Naive B cell (primary cell): Measurements from ENCODE around the gene RDH5. TPM values are rescaled to one million over a fixed set of nuclear protein-coding genes. Genes with fewer than 3 reads are reported as not detected.

Experiments used
- ATAC-seq, 2 donors: fragments of 150-1000 bp; cut with Tn5 transposase; 2 replicates each; pipeline ENCODE4 v1.10.0; 2021; ENCODE audit warnings: low read depth in 2 of 2, mild to moderate bottlenecking in 2 of 2, moderate library complexity in 2 of 2
- DNase-seq: peaks from one replicate; pipeline ENCODE4 v3.0.0; 2022
- H3K27ac Mint-ChIP-seq, 6 donors: one replicate each; pipeline ENCODE4 v1.8.0; 2020 to 2022; ENCODE audit warnings: mild to moderate bottlenecking in 6 of 6, mixed read lengths in 6 of 6, moderate library complexity in 5 of 6, inconsistent platforms in 2 of 6
- H3K27me3 Mint-ChIP-seq, 3 donors: one replicate each; pipeline ENCODE4 v1.8.0; 2021 to 2022; ENCODE audit warnings: mixed read lengths in 3 of 3, mild to moderate bottlenecking in 1 of 3
- H3K36me3 Mint-ChIP-seq, 2 donors: one replicate each; pipeline ENCODE4 v1.8.0; 2020 to 2022; ENCODE audit warnings: mixed read lengths in 2 of 2, inconsistent platforms in 1 of 2, mild to moderate bottlenecking in 1 of 2
- H3K4me1 Mint-ChIP-seq, 3 donors: one replicate each; pipeline ENCODE4 v1.8.0; 2020 to 2022; ENCODE audit warnings: mixed read lengths in 3 of 3, inconsistent platforms in 1 of 3, mild to moderate bottlenecking in 1 of 3, moderate library complexity in 1 of 3
- H3K4me3 Mint-ChIP-seq, 8 donors: one replicate each; pipeline ENCODE4 v1.8.0; 2020 to 2022; ENCODE audit warnings: mild to moderate bottlenecking in 8 of 8, mixed read lengths in 8 of 8, moderate library complexity in 8 of 8, inconsistent platforms in 2 of 8
- H3K9me3 Mint-ChIP-seq, 7 donors: one replicate each; pipeline ENCODE4 v1.8.0; 2020 to 2022; ENCODE audit warnings: mixed read lengths in 7 of 7, mild to moderate bottlenecking in 5 of 7, inconsistent platforms in 2 of 7, moderate library complexity in 1 of 7
- polyA plus RNA-seq, 6 donors: library from polyadenylated mRNA; unstranded; fragments of 300-500 nt; fragmentation: Illumina TruSeq; gene quantifications; one replicate each; pipeline ENCODE4 v1.2.3, GENCODE V29; 2021; ENCODE audit warnings: low read depth in 6 of 6

The RDH5 gene
- polyA plus RNA-seq, 6 donors from 2014 or later, result 0.61 to 3.1 (median 1.3) TPM; not detected in 1

GRCh38 chr12:55720894-55721444, 776 bp downstream of the RDH5 start:
- Mint-ChIP-seq H3K27ac (no peak overlapping the region), H3K4me1 (peaks cover 26 to 50% (median 45%) of the 10 kb centered on the region in 3 donors), H3K9me3 (no peaks in the 10 kb centered on the region), H3K36me3 (no peaks in the 10 kb centered on the region), H3K4me3 (peak overlapping the region in 1 of 8 donors; percentile 59), H3K27me3 (no peaks in the 10 kb centered on the region)
- DNase-seq (no peak), ATAC-seq (no peak)

GRCh38 chr12:55721601-55722213, 1.5 kb downstream of the RDH5 start:
- no peaks in the 10 kb centered on the region for H3K36me3 Mint-ChIP-seq
- ATAC-seq, result no peak
- peak overlapping the region in 2 of 6 donors; percentile 15 to 47 for H3K27ac Mint-ChIP-seq
- no peaks in the 10 kb centered on the region for H3K27me3 Mint-ChIP-seq
- peaks cover 28 to 46% (median 45%) of the 10 kb centered on the region in 3 donors for H3K4me1 Mint-ChIP-seq
- no peak for DNase-seq
- H3K9me3 Mint-ChIP-seq, result no peaks in the 10 kb centered on the region
- H3K4me3 Mint-ChIP-seq, result peak overlapping the region in 1 of 8 donors; percentile 53

DNA sequence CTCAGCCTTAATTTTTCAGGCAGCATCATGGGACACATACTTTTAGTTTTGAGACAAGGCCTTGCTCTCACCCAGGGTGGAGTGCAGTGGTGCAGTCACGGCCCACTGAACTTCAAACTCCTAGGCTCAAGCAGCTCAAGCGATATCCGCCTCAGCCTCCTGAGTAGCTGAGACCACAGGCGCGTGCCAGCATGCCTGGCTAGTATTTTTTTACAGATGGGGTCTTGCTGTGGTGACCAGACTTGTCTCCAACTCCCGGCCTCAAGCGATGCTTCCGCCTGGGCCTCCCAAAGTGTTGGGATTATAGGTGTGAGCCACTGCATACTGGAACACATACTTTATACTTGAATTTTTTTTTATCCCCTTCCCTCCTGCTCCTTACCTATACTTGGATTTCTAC, 2.8 kb downstream of the RDH5 start:
- Mint-ChIP-seq H3K4me1 (peaks cover 29 to 46% (median 45%) of the 10 kb centered on the region in 3 donors), H3K9me3 (no peaks in the 10 kb centered on the region), H3K4me3 (no peak overlapping the region), H3K27ac (peak overlapping the region in 1 of 6 donors; percentile 84), H3K27me3 (no peaks in the 10 kb centered on the region), H3K36me3 (no peaks in the 10 kb centered on the region)
- ATAC-seq (peak in 1 of 2 donors; percentile 31), DNase-seq (no peak)

DNA sequence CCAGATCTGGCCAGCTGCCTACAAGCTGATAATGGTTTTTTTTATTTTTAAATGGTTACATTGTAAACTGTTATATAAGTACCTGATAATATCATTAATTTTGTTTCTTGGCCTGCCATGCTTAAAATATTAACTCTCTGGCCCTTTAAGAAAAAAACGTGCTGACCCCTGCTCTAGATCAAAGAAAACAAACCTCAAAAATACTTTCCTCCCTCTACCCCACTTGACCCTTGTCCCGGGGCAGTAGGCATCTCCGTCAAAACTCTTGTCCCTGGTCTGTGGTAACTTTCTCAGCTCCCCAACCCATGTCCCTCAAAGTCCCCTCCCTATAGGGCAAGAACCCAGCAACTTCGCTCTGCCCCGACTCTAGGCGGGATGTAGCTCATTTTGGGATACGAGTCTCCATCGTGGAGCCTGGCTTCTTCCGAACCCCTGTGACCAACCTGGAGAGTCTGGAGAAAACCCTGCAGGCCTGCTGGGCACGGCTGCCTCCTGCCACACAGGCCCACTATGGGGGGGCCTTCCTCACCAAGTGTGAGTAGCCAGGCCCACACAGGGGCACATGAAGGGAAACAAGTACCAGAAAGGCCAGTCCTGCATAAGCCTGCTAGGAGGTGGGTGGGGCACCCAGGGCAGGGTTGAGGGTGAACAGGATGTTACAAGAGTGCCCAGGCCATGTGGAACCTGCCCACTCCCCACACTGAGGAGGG, 3.5 kb downstream of the RDH5 start:
- Mint-ChIP-seq H3K36me3 (no peaks in the 10 kb centered on the region), H3K4me1 (peaks cover 22 to 40% (median 39%) of the 10 kb centered on the region in 3 donors), H3K9me3 (no peaks in the 10 kb centered on the region), H3K27ac (peak overlapping the region in 2 of 6 donors; percentile 34 to 83), H3K4me3 (peak overlapping the region in 1 of 8 donors; percentile 10), H3K27me3 (no peaks in the 10 kb centered on the region)
- no peak for DNase-seq
- no peak for ATAC-seq

DNA sequence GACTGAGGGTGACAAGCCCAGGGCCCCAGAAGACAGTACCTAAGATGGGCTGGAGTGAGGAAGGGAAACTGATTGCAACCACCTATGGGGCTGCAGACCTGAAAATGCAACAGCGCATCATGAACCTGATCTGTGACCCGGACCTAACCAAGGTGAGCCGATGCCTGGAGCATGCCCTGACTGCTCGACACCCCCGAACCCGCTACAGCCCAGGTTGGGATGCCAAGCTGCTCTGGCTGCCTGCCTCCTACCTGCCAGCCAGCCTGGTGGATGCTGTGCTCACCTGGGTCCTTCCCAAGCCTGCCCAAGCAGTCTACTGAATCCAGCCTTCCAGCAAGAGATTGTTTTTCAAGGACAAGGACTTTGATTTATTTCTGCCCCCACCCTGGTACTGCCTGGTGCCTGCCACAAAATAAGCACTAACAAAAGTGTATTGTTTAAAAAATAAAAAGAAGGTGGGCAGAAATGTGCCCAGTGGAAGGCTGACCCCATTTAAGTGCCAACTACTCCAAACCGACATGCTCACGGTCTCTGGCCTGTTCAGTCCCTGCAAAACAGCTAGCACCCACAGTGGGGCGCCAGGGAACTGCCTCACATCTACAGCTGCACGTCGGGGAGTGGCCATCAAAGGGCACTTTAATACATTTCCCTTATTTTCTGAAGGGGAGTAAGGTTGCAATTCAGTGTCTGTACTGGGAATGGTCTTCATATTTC, 4.2 kb downstream of the RDH5 start:
- H3K4me1 Mint-ChIP-seq, result peaks cover 24 to 37% (median 35%) of the 10 kb centered on the region in 3 donors
- H3K36me3 Mint-ChIP-seq, result no peaks in the 10 kb centered on the region
- H3K9me3 Mint-ChIP-seq, result no peaks in the 10 kb centered on the region
- peak overlapping the region in 2 of 8 donors; percentile 17 to 63 for H3K4me3 Mint-ChIP-seq
- ATAC-seq (peak; percentile 57 to 64), DNase-seq (peak; percentile 49)
- no peaks in the 10 kb centered on the region for H3K27me3 Mint-ChIP-seq
- peak overlapping the region in 2 of 6 donors; percentile 2 to 65 for H3K27ac Mint-ChIP-seq

DNA sequence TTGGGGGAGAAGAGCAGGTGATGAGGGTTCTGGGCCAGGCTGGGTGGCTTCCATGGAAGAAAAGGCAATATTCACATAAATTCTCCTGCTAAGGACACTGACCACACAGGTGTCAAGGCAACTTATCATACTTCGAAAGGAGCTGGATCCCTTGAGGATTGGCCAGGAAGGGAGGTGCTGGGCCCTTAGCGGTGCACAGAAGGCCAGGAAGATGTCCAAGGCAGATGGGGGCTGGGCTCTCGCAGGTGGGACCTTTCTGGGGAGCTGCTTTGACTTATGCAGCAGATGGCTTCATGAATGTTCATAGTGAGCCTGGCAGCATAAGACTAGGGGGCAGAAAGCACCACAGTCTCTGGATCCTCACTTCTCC, 4.7 kb downstream of the RDH5 start:
- Mint-ChIP-seq H3K27me3 (no peaks in the 10 kb centered on the region), H3K9me3 (no peaks in the 10 kb centered on the region), H3K4me1 (peaks cover 30 to 42% (median 40%) of the 10 kb centered on the region in 3 donors), H3K36me3 (no peaks in the 10 kb centered on the region), H3K4me3 (peak overlapping the region in 2 of 8 donors; percentile 17 to 81), H3K27ac (peak overlapping the region in 1 of 6 donors; percentile 65)
- DNase-seq, result no peak
- ATAC-seq, result no peak

- H3K27me3 Mint-ChIP-seq, result no peaks in the 10 kb centered on the region
- H3K9me3 Mint-ChIP-seq, result no peaks in the 10 kb centered on the region
- peak overlapping the region in 2 of 8 donors; percentile 70 to 81 for H3K4me3 Mint-ChIP-seq
- H3K27ac Mint-ChIP-seq, result no peak overlapping the region
- no peaks in the 10 kb centered on the region for H3K36me3 Mint-ChIP-seq
- DNase-seq (no peak), ATAC-seq (no peak)
- peaks cover 36 to 48% (median 47%) of the 10 kb centered on the region in 3 donors for H3K4me1 Mint-ChIP-seq
Observed at GRCh38 chr12:55725556-55725955, 5.4 kb downstream of the RDH5 start.

- Mint-ChIP-seq H3K9me3 (no peaks in the 10 kb centered on the region), H3K4me1 (peaks cover 40 to 52% (median 50%) of the 10 kb centered on the region in 3 donors)
- ATAC-seq, result no peak
Observed at GRCh38 chr12:55726971-55727370, 6.8 kb downstream of the RDH5 start.

GRCh38 chr12:55727643-55728185, 7.5 kb downstream of the RDH5 start:
- ATAC-seq, result no peak
- peak overlapping the region in 4 of 6 donors; percentile 29 to 90 (median 64) for H3K27ac Mint-ChIP-seq
- H3K27me3 Mint-ChIP-seq, result no peaks in the 10 kb centered on the region
- no peak for DNase-seq
- H3K4me1 Mint-ChIP-seq, result peaks cover 40 to 57% (median 50%) of the 10 kb centered on the region in 3 donors
- H3K9me3 Mint-ChIP-seq, result no peaks in the 10 kb centered on the region
- peak overlapping the region; percentile 79 to 95 (median 86) for H3K4me3 Mint-ChIP-seq
- H3K36me3 Mint-ChIP-seq, result no peaks in the 10 kb centered on the region

More at GRCh38 chr12:55726971-55727370, 6.8 kb downstream of the RDH5 start:
- DNase-seq, result no peak
- peak overlapping the region; percentile 79 to 95 (median 86) for H3K4me3 Mint-ChIP-seq
- H3K27ac Mint-ChIP-seq, result peak overlapping the region in 2 of 6 donors; percentile 29 to 90
- H3K36me3 Mint-ChIP-seq, result no peaks in the 10 kb centered on the region
- no peaks in the 10 kb centered on the region for H3K27me3 Mint-ChIP-seq

DNA sequence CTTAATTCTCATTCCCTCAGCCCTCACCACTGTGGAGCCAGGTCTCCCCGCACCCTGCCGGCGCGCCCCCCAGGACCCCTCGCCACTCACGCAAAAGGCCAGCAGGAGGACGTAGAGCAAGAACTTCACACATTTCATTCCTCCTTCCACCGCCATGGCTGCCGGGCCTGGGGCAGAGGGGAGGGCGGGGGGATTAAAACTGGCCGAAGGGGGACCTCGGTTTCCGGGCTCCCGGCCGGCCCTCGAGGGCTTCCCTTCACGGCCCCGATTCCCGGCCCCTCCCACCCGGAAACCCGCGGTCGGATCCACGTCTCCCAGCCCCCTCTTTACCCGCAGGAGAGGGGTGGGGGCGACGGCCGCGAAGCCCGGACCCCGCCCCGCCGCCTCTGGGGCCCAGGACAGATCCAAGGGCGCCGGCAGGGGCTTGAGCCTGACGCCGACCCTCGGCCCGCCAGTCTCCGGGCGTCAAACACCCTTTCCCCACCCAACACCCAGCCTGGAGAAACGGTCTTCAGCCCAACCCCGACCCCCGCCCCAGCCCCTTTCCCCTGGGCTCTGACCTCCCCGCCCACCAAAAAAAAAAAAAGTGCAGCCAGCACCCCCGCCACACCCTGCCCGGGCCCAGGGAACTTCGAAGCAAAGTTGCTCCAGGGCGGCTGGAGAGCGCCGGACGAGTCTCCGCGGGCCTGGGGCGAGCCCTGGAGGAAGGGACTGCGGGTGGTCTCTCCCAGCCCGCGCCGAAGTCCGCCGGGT, 8.2 kb downstream of the RDH5 start:
- ATAC-seq, result peak; percentile 9 to 16
- peak overlapping the region; percentile 79 to 95 (median 88) for H3K4me3 Mint-ChIP-seq
- DNase-seq, result no peak
- no peaks in the 10 kb centered on the region for H3K9me3 Mint-ChIP-seq
- no peak overlapping the region for H3K27ac Mint-ChIP-seq
- H3K4me1 Mint-ChIP-seq, result peaks cover 40 to 55% (median 50%) of the 10 kb centered on the region in 3 donors
- no peaks in the 10 kb centered on the region for H3K27me3 Mint-ChIP-seq
- no peaks in the 10 kb centered on the region for H3K36me3 Mint-ChIP-seq

GRCh38 chr12:55728939-55729818, 9.0 kb downstream of the RDH5 start, which contains the start of gene CD63:
TSS of gene CD63 (minus strand) at chr12:55729009. CDS start at chr12:55728341, 668 bp downstream.
- Mint-ChIP-seq H3K4me1 (peaks cover 36 to 55% (median 50%) of the 10 kb centered on the region in 3 donors), H3K27ac (peak within 1 kb of the TSS; percentile 74 to 95 (median 88)), H3K36me3 (no peaks in the 10 kb centered on the region), H3K27me3 (no peaks in the 10 kb centered on the region), H3K4me3 (peak within 1 kb of the TSS; percentile 88 to 97 (median 92)), H3K9me3 (no peaks in the 10 kb centered on the region)
- DNase-seq (peak; percentile 50), ATAC-seq (peak; percentile 63 to 69)
